SH-SY5Y (cell line): Measurements from ENCODE around the gene GRB7.

Experiments
- GATA2 ChIP-seq: IDR thresholded peaks from 2 replicates; pipeline ENCODE4 v1.6.1; 2011; ENCODE audit warnings: mild to moderate bottlenecking, low read depth, low read length
- GATA3 ChIP-seq: IDR thresholded peaks from 2 replicates; pipeline ENCODE4 v1.6.1; 2011; ENCODE audit warnings: low read depth, mild to moderate bottlenecking, low read length, moderate library complexity

DNA sequence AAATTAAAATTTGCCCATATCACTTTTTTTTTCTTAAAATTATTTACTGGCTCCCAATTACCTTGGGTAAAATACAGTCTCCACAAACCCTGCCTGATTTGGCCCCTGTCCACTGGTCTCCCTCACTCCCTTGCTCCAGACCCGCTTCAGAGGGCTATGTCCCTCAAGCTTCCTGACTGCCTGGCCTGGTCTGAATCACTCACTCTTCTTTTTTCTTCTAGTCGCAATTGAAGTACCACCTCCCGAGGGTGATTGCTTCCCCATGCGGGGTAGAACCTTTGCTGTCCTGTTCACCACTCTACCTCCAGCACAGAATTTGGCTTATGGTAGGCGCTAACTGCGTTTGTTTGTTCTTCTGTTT, 49.3 kb upstream of the GRB7 start:
- no peak for TF ChIP-seq GATA2
- TF ChIP-seq GATA3: no peak
